ENCODE measurements around the gene TBCC.

DNA sequence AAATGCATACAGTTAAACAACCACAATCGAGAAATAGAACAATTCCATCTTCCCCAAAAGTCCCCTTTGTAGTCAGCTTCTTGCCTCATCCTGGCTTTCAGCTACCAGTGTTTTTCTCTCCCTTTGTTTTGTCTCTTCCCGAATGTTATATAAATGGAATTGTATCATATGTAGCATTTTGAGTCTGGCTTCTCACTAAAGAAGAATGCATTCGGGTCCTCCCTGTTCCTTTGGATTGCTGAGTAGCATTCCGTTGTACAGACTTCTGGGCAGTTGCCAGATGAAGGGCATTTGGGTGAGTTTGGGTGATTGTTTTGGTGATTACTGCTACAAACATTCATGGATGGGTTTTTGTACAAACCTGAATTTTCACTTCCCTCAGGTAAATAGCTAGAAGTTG is 51.3 kb downstream of the TBCC start:
- TF ChIP-seq POLR2A (IDR thresholded peaks at IDR 0.05), result no peak
- TF ChIP-seq, protein P1, sequence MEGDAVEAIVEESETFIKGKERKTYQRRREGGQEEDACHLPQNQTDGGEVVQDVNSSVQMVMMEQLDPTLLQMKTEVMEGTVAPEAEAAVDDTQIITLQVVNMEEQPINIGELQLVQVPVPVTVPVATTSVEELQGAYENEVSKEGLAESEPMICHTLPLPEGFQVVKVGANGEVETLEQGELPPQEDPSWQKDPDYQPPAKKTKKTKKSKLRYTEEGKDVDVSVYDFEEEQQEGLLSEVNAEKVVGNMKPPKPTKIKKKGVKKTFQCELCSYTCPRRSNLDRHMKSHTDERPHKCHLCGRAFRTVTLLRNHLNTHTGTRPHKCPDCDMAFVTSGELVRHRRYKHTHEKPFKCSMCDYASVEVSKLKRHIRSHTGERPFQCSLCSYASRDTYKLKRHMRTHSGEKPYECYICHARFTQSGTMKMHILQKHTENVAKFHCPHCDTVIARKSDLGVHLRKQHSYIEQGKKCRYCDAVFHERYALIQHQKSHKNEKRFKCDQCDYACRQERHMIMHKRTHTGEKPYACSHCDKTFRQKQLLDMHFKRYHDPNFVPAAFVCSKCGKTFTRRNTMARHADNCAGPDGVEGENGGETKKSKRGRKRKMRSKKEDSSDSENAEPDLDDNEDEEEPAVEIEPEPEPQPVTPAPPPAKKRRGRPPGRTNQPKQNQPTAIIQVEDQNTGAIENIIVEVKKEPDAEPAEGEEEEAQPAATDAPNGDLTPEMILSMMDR (IDR thresholded peaks at IDR 0.05), result no peak
- no peak for TF ChIP-seq EP300 (IDR thresholded peaks at IDR 0.05)
